ENCODE results near the gene MXI1.

Gene MXI1

DNA sequence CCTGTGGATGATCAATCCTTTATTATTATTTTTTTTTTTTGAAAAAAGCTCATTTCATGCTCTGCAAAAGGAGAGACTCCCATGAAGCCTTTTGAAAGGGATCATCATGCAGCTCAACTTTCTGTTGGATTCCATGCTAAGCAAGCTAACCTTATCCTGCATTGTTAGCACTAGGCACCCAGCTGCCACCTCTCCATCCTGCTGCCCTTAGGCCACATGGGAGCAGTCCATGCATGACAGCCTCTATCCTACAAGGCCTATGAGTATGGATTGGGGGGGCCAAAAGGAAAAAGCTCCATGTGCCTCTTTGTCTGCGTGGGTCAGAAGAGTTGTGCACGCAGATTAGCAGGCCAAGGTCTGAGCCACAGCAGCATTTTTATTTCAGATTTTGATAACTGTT is 78.1 kb downstream of the MXI1 start:
- TF ChIP-seq, protein P1, sequence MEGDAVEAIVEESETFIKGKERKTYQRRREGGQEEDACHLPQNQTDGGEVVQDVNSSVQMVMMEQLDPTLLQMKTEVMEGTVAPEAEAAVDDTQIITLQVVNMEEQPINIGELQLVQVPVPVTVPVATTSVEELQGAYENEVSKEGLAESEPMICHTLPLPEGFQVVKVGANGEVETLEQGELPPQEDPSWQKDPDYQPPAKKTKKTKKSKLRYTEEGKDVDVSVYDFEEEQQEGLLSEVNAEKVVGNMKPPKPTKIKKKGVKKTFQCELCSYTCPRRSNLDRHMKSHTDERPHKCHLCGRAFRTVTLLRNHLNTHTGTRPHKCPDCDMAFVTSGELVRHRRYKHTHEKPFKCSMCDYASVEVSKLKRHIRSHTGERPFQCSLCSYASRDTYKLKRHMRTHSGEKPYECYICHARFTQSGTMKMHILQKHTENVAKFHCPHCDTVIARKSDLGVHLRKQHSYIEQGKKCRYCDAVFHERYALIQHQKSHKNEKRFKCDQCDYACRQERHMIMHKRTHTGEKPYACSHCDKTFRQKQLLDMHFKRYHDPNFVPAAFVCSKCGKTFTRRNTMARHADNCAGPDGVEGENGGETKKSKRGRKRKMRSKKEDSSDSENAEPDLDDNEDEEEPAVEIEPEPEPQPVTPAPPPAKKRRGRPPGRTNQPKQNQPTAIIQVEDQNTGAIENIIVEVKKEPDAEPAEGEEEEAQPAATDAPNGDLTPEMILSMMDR (conservative IDR thresholded peaks at IDR 0.05; ENCODE audit: low read depth), result no peak
- ChIA-PET CTCF (interaction anchor here (0.6 to 1.4 kb wide), 3 partner anchors 10 to 148 kb away, joined by 3 to 9 read pairs (median 3); partner anchors contain the start of gene MXI1), POLR2A (ENCODE audit: low non-redundant PET) (no interaction called here)
- no peak for DNase-seq (ENCODE audit: low spot score)
- H3K27ac ChIP-seq, result no peak overlapping the region

GRCh38 chr10:110286841-110287240 is 79.4 kb downstream of the MXI1 start:
- TF ChIP-seq, protein P1 (conservative IDR thresholded peaks at IDR 0.05; ENCODE audit: low read depth), result no peak
- CTCF ChIA-PET, result interaction anchor here (0.7 kb wide), 1 partner anchor 467 kb away, joined by 3 read pairs; no protein-coding TSS in a partner anchor
- no peak overlapping the region for H3K27ac ChIP-seq
- POLR2A ChIA-PET (ENCODE audit: low non-redundant PET), result no interaction called here
- DNase-seq (ENCODE audit: low spot score), result no peak

GRCh38 chr10:110296966-110297365 is 89.6 kb downstream of the MXI1 start:
- no peak for DNase-seq (ENCODE audit: low spot score)
- POLR2A ChIA-PET (ENCODE audit: low non-redundant PET), result no interaction called here

GRCh38 chr10:110300486-110300986 is 93.1 kb downstream of the MXI1 start:
- H3K27ac ChIP-seq, result no peak overlapping the region
- ChIA-PET CTCF (interaction anchor here (0.7 kb wide), 1 partner anchor 266 kb away, joined by 3 read pairs; no protein-coding TSS in a partner anchor), POLR2A (ENCODE audit: low non-redundant PET) (no interaction called here)
- TF ChIP-seq, protein P1 (conservative IDR thresholded peaks at IDR 0.05; ENCODE audit: low read depth), result no peak
- no peak for DNase-seq (ENCODE audit: low spot score)

More at GRCh38 chr10:110296966-110297365, 89.6 kb downstream of the MXI1 start:
- CTCF ChIA-PET, result no interaction called here
- TF ChIP-seq, protein P1 (conservative IDR thresholded peaks at IDR 0.05; ENCODE audit: low read depth), result no peak
- H3K27ac ChIP-seq, result no peak overlapping the region

GRCh38 chr10:110303681-110304080 is 96.3 kb downstream of the MXI1 start:
- ChIA-PET POLR2A (ENCODE audit: low non-redundant PET) (no interaction called here), CTCF (interaction anchor here (0.6 to 0.8 kb wide), 4 partner anchors 28 to 643 kb away, joined by 3 to 6 read pairs (median 4); no protein-coding TSS in a partner anchor)
- no peak for DNase-seq (ENCODE audit: low spot score)
- H3K27ac ChIP-seq, result no peak overlapping the region
- TF ChIP-seq, protein P1 (conservative IDR thresholded peaks at IDR 0.05; ENCODE audit: low read depth), result no peak

- peak; percentile 59 for DNase-seq (ENCODE audit: low spot score)
- ChIA-PET CTCF (interaction anchor here (0.6 to 0.8 kb wide), 2 partner anchors 266 to 368 kb away, joined by 3 to 6 read pairs; no protein-coding TSS in a partner anchor), POLR2A (ENCODE audit: low non-redundant PET) (no interaction called here)
- TF ChIP-seq, protein P1 (conservative IDR thresholded peaks at IDR 0.05; ENCODE audit: low read depth), result no peak
- H3K27ac ChIP-seq, result peak overlapping the region; percentile 97
Observed at GRCh38 chr10:110304394-110304779, 97.0 kb downstream of the MXI1 start.

Measured in RWPE1 (cell line).